Neural cell (in vitro differentiated cells): ENCODE measurements around the gene MEIS1.

Source experiments
- EP300 ChIP-seq: fragments of 450-650 bp; conservative IDR thresholded peaks from 2 replicates; pipeline ENCODE4 v1.6.1; 2014; ENCODE audit warnings: antibody characterized with exemption, mild to moderate bottlenecking, moderate library complexity; ENCODE audit not compliant: poor library complexity, severe bottlenecking
- EZH2 ChIP-seq: fragments of 200-600, 300-800 bp; shearing (Covaris generic), sonication (generic); IDR thresholded peaks from 2 replicates; pipeline ENCODE4 v1.6.1; 2014; ENCODE audit warnings: antibody characterized with exemption, low read length, borderline replicate concordance, mild to moderate bottlenecking; ENCODE audit not compliant: insufficient read depth, poor library complexity, severe bottlenecking
- MXI1 ChIP-seq: fragments of 450-650 bp; conservative IDR thresholded peaks from 2 replicates; pipeline ENCODE4 v1.6.1; 2014; ENCODE audit warnings: antibody characterized with exemption, mild to moderate bottlenecking; ENCODE audit not compliant: poor library complexity, severe bottlenecking
- POLR2AphosphoS5 ChIP-seq: IDR thresholded peaks from 2 replicates; pipeline ENCODE4 v1.6.1; 2012
- RAD21 ChIP-seq: fragments of 450-650 bp; conservative IDR thresholded peaks from 2 replicates; pipeline ENCODE4 v1.6.1; 2014; ENCODE audit warnings: antibody characterized with exemption, mild to moderate bottlenecking, moderate library complexity
- SMC3 ChIP-seq: fragments of 450-650 bp; conservative IDR thresholded peaks from 2 replicates; pipeline ENCODE4 v1.6.1; 2014; ENCODE audit warnings: antibody characterized with exemption, mild to moderate bottlenecking, moderate library complexity; ENCODE audit not compliant: poor library complexity
- TAF1 ChIP-seq: IDR thresholded peaks from 2 replicates; pipeline ENCODE4 v1.6.1; 2012; ENCODE audit warnings: low read depth
- TF ChIP-seq, protein P1 (sequence below): fragments of 450-650 bp; IDR thresholded peaks from 2 replicates; pipeline ENCODE4 v1.5.1; 2014; ENCODE audit warnings: antibody characterized with exemption, mild to moderate bottlenecking, moderate library complexity; ENCODE audit not compliant: poor library complexity, severe bottlenecking
- TF ChIP-seq, protein P2 (sequence below): IDR thresholded peaks from 2 replicates; pipeline ENCODE4 v1.6.1; 2012; ENCODE audit warnings: borderline replicate concordance

GRCh38 chr2:66447677-66448076, 12.8 kb downstream of the MEIS1 start:
- TF ChIP-seq EZH2, result no peak
- TF ChIP-seq, protein P1, sequence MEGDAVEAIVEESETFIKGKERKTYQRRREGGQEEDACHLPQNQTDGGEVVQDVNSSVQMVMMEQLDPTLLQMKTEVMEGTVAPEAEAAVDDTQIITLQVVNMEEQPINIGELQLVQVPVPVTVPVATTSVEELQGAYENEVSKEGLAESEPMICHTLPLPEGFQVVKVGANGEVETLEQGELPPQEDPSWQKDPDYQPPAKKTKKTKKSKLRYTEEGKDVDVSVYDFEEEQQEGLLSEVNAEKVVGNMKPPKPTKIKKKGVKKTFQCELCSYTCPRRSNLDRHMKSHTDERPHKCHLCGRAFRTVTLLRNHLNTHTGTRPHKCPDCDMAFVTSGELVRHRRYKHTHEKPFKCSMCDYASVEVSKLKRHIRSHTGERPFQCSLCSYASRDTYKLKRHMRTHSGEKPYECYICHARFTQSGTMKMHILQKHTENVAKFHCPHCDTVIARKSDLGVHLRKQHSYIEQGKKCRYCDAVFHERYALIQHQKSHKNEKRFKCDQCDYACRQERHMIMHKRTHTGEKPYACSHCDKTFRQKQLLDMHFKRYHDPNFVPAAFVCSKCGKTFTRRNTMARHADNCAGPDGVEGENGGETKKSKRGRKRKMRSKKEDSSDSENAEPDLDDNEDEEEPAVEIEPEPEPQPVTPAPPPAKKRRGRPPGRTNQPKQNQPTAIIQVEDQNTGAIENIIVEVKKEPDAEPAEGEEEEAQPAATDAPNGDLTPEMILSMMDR, result no peak
- TF ChIP-seq, protein P2, sequence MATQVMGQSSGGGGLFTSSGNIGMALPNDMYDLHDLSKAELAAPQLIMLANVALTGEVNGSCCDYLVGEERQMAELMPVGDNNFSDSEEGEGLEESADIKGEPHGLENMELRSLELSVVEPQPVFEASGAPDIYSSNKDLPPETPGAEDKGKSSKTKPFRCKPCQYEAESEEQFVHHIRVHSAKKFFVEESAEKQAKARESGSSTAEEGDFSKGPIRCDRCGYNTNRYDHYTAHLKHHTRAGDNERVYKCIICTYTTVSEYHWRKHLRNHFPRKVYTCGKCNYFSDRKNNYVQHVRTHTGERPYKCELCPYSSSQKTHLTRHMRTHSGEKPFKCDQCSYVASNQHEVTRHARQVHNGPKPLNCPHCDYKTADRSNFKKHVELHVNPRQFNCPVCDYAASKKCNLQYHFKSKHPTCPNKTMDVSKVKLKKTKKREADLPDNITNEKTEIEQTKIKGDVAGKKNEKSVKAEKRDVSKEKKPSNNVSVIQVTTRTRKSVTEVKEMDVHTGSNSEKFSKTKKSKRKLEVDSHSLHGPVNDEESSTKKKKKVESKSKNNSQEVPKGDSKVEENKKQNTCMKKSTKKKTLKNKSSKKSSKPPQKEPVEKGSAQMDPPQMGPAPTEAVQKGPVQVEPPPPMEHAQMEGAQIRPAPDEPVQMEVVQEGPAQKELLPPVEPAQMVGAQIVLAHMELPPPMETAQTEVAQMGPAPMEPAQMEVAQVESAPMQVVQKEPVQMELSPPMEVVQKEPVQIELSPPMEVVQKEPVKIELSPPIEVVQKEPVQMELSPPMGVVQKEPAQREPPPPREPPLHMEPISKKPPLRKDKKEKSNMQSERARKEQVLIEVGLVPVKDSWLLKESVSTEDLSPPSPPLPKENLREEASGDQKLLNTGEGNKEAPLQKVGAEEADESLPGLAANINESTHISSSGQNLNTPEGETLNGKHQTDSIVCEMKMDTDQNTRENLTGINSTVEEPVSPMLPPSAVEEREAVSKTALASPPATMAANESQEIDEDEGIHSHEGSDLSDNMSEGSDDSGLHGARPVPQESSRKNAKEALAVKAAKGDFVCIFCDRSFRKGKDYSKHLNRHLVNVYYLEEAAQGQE, result no peak
- TF ChIP-seq POLR2AphosphoS5, result no peak
- no peak for TF ChIP-seq TAF1
- TF ChIP-seq SMC3, result no peak
- TF ChIP-seq MXI1, result no peak
- no peak for TF ChIP-seq EP300
- TF ChIP-seq RAD21, result no peak
